LNCAP (cell line): ENCODE results near the gene ELL.

Source experiments
- TF ChIP-seq, protein P1 (sequence below): fragments of 450-650 bp; IDR thresholded peaks from 2 replicates; pipeline ENCODE4 v1.5.1; 2017; ENCODE audit warnings: mild to moderate bottlenecking

ELL gene

DNA sequence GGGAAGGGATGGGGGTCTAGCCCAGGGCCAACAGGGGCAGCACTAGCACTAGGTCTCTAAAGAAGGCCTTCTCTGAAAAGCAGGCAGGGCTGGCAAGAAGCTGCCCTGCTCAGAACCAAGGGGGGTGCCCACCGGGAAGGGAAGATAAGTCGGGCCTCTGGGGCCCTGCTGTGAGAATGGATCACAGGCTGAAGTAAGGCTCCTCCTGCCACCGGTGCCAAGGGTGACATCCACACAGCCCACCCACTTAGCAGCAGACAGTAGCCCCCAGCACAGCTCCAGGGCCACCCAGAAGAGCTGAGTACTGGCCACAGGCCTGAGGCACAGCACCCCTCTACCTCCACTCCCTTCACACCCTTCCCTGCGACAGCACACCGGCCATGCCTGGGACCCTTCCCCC, 5.9 kb downstream of the ELL start:
- TF ChIP-seq, protein P1, sequence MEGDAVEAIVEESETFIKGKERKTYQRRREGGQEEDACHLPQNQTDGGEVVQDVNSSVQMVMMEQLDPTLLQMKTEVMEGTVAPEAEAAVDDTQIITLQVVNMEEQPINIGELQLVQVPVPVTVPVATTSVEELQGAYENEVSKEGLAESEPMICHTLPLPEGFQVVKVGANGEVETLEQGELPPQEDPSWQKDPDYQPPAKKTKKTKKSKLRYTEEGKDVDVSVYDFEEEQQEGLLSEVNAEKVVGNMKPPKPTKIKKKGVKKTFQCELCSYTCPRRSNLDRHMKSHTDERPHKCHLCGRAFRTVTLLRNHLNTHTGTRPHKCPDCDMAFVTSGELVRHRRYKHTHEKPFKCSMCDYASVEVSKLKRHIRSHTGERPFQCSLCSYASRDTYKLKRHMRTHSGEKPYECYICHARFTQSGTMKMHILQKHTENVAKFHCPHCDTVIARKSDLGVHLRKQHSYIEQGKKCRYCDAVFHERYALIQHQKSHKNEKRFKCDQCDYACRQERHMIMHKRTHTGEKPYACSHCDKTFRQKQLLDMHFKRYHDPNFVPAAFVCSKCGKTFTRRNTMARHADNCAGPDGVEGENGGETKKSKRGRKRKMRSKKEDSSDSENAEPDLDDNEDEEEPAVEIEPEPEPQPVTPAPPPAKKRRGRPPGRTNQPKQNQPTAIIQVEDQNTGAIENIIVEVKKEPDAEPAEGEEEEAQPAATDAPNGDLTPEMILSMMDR, result no peak

DNA sequence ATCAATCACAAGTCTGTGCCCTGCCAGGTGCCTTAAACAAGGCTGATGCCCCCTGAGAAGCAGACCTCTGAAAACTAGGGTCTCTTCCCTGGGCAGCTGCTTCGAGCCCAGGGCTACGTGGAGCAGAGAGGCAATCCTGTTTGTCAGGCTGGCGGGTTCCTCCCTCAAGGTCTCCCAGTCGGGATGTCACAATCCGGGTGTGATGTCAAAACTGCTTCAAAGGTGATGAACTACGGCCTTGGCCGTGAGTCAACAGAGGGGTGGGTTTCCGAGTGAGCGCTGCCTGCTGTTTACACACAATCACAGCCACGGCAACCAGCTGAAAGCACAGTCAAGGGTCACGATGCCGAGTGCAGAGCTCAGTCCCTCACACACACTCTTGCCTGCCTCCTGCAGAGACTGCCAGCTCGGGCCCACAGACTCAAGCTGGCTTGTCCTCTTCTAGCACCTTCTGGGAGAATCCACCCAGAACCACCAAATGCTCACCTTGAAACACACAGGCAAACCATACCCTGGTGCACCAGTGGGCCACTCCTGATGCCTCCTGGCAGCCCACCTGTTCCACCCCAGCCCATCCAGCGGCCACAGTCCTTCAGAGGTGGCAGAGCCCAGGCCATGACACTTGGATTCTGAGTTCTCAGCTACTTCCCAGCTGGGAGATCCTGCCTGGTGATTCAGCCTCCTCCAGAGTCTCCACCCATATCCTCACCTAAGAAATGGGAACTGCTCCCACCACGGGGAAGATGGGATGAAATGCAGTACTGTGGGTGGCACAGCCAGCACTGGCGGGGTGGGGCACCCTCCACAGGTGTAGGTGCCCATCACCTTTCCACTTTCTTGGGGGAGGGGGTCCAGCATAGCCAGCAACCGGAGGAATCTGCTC, 6.8 kb downstream of the ELL start:
- TF ChIP-seq, protein P1, result no peak

DNA sequence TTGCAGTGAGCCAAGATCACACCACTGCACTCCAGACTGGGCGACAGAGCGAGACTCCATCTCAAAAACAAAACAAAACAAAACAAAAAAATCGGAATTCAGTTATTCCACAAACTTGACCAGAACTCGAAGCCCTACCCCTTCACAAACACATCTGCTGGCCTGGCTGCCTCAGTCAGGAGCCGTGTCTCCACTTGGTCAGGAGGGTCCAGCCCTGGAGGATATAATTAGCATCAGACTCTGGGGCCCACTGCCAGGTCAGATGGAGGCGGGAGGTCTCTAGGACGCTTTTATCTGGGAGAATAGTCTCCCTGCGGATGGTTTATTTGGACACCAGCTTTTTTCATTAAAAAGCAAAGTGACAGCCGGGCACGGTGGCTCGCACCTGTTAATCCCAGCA, 8.0 kb downstream of the ELL start:
- TF ChIP-seq, protein P1, result no peak

DNA sequence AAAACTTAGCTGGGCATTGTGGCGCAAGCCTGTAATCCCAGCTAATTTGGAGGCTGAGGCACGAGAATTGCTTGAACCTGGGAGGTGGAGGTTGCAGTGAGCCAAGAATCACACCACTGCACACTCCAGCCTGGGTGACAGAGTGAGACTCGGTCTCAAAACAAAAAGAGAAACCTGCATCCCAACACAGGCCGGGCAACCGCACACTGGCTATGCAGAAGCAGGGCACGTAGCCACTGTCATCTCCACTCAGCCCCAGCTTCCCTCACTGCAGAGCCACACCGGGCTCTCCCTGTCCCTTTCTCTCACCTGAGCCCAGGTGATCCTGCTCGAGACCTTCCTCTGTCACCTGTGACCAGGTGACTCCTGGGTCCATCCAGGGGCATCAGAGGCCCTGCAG, 11.7 kb downstream of the ELL start:
- TF ChIP-seq, protein P1, result no peak

DNA sequence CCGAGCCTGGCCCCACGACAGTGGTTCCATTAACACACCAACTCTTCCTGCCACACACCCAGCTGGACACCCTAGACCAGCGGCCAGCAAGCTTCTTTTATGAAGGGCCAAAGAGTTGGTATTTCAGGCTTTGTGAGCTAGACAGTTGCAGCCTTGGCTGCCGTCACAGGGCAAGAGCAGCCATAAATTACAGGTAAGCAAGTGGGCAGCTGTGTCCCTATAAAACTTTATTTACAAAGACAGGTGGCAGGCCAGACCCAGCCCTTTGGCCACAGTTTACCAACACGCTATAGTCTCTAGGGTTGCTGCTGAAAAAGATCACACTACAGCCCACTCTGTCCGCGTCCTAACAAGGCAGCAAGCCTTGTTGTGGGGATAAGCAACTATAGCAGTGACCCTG, 13.3 kb downstream of the ELL start:
- TF ChIP-seq, protein P1, result no peak

DNA sequence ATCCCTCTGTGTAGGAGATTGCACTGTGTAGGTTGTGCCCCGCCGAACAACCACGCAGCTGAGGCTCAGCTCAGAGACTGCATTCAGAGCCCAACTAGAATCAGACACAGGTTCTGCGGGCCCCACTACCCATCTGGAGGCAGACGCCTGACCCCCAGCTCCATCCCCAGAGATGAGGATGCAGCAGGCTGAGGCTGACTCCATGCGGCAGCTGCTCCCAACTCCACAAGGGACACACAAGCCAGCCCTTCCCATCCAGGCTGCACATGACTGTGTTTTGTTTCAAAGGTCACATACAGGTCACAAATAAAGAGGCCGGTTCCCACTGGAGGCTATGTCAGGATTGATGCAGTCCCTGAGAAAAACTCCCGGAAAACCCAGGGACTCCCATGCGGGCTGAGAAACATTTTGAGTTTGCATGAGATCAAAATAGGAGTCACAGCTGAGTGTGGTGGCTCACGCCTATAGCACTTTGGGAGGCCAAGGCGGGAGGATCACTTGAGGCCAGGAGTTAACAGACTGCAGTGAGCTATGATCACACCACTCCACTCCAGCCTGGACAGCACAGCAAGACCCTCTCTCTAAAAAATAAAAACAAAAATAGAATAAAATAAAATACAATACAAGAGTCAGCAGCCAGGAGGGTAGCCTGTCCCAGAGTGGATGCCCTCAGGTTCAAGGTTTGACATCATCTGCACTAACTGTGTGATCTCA, 14.0 kb downstream of the ELL start:
- TF ChIP-seq, protein P1, result no peak

DNA sequence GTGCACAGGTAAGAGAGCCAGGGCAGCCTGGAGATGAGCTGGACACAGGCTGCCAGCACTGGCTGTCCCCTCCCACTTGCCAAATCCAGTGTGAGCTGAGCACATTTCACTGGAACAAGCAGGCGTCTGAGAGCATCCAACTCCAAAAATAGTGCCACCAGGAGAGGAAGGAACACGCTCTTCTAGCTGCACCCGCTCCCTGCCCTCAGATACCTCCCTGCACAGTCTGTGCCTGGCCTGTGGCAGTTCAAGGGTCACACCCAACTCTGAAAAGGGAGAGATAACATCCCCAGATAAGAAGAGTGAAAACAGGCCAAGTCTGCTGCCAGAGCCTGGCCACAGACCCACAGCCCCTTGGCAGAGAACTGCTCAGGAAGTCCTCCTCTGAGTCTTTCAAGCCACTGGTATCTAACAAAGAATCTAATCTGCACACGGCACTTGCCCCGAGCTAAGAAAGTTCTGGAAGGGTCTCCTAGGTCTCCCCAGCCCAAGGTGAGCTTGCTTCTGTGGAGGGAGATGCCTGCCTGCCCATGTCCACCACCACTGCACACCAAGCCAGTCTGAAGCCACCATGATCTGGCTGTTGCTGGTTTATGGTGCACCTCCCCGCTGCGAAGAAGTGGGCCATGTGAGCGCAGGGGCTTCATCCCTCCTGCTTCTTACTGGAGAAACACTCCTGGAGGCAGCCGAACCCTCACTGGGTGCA, 14.7 kb downstream of the ELL start:
- TF ChIP-seq, protein P1, result no peak
